GM19035 (cell line): ENCODE data around the gene DRAP1.
A peak's percentile ranks its signal among the peaks of the same experiment; 100 is the strongest.

Source experiments
- ATAC-seq: cut with Tn5 transposase; IDR thresholded peaks from one replicate; pipeline ENCODE4 v1.9.1; 2021; ENCODE audit not compliant: unreplicated experiment

The DRAP1 gene

DNA sequence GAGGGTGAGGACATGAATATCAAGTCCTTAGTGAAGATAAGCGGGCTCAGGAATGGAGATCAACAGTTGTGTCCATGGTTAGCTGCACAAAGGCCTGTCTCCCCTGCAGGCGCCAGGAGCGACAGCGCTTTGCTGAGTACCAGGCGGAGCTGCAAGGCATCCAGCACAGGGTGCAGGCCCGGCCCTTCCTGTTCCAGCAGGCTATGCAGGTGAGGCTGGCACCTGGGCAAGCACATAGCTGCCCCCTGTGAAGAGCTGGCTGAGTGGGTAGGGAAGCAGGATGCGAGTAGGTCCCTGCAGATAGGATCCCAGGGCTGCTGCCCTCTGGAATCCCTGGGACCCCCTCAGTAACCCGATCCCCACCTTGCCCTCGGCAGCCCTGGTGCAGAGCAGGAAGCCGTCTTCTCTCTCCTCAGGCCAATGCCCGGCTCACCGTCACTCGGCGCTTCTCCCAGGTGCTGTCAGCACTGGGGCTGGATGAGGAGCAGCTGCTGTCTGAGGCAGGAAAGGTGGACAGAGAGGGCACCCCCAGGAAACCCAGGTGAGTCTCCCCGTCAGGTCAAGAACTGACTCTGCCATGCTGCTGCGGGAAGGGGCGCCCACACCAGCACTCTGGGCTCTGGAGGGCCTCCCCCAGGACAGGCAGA lies 39.7 kb downstream of the DRAP1 start:
- no peak for ATAC-seq

DNA sequence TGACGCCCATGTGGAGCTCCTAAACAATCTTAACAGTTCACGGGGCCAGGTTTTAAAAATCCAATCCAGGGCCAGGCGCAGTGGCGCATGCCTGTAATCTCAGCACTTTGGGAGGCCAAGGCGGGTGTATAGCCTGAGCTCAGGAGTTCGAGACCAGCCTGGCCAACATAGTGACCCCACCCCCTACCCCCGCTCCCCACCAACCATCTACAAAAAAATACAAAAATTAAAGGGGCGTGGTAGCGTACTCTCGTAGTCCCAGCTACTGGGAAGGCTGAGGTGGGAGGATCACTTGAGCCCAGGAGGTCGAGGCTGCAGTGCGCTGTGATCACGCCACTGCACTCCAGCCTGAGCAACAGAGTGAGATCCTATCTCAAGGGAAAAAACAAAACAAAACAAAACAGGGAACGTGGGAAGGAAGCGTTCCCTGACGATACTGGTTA lies 41.6 kb downstream of the DRAP1 start:
- ATAC-seq: no peak

DNA sequence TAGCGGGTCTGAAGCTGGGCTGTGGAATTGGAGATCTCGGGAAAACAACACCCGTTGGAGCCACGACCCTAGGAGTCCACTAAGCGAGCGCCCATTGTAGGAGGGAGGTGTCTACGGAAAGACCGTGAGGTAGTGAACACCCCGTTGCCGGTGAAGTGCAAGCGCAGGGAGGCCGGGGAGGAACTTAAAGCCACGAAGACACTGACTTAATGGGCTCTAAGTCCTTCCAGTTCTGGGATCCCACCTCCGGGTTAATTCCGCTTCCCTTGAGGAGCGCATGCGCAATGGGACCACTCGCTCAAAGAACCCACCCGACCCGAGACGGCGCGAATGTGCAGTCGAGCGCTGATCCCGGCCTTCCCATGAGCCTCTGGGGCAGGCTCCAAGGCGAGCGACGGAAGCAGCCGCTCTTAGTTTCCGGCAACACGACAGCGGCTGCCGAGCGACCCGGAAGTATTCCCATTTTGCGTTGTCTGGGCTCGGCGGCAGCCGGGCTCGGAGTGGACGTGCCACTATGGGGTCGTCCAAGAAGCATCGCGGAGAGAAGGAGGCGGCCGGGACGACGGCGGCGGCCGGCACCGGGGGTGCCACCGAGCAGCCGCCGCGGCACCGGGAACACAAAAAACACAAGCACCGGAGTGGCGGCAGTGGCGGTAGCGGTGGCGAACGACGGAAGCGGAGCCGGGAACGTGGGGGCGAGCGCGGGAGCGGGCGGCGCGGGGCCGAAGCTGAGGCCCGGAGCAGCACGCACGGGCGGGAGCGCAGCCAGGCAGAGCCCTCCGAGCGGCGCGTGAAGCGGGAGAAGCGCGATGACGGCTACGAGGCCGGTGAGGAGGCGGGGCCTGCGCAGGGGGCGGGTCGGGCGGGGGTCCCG lies 42.3 kb downstream of the DRAP1 start, which contains the start of gene SART1:
SART1 (plus strand) TSS at position 468 of the 874 bp plus-strand sequence; CDS start at position 515, 47 bp downstream.
- ATAC-seq: peak; percentile 90

DNA sequence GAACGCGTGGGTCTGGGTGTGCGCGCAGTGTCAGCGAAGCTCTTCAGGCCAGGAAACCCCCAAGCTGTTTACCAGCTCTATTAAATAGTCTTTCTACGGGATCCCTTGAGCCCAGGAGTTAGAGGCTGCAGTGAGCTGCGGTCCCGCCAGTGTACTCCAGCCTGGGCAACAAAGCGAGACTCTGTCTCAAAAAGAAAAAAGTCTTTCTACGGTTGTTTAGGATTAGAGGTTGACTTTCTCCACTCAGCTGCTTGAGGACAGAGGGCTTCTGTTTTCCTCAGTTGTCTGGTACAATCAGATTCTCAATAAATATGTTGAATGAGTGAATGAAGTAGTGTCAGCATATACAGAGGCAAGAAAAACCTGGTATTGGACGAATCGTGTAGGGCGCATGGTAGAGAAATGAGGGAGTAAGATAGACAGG lies 42.9 kb downstream of the DRAP1 start:
- no peak for ATAC-seq

DNA sequence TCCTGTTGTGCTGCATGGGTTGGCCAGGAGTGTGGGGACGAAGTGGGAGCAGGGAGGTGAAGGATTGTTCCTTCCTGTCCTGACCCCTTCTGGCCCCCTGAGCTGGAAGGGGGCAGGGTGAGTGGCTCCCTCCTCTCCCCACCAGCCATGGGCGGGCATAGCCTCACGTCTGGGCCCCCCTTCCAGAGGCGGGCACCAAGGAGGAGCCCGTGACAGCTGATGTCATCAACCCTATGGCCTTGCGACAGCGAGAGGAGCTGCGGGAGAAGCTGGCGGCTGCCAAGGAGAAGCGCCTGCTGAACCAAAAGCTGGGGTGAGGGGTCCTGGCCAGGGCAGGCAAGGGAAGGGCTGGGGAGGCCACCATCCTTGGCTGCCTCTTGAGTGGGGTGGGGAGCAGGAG lies 45.7 kb downstream of the DRAP1 start:
- no peak for ATAC-seq

DNA sequence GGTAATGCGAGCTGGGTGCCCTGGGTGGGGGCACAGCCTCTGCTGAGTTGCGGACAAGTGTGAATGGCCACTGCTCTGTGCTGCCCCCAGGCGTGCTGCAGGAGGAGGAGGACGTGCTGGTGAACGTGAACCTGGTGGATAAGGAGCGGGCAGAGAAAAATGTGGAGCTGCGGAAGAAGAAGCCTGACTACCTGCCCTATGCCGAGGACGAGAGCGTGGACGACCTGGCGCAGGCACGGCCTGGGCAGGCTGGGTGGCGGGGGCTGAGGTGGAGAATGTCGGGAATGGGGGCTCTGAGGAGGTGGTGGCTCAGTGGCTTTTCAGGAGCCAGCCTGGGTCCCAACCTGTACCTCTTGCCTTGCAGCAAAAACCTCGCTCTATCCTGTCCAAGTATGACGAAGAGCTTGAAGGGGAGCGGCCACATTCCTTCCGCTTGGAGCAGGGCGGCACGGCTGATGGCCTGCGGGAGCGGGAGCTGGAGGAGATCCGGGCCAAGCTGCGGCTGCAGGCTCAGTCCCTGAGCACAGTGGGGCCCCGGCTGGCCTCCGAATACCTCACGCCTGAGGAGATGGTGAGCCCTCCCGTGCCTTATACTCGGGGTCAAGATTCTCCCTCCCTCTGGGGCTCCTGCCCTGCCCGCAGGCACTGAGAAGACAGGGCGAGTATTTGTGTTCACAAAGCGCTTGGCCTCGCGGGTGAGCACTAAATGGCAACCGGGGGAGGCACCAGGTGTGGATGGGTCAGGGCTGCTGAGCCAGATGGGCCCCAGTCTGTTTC lies 46.9 kb downstream of the DRAP1 start:
- ATAC-seq: no peak

DNA sequence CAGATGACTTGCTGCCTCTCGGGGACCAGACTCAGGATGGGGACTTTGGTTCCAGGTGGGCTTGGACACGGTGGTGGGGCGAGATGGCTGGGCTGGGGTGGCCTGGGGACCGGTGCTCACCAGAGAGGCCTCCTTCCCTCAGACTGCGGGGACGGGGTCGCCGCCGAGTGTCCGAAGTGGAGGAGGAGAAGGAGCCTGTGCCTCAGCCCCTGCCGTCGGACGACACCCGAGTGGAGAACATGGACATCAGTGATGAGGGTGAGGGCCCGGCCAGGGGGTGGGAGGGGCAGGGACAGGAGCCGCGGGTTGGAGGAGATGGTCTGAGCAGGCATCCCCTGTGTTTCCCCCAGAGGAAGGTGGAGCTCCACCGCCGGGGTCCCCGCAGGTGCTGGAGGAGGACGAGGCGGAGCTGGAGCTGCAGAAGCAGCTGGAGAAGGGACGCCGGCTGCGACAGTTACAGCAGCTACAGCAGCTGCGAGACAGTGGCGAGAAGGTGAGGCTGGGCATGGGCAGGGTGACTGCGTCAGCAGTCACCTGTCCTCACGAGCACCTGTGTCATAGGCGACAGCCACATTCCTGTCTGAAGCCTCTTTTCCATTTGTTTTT lies 48.2 kb downstream of the DRAP1 start:
- ATAC-seq: no peak

DNA sequence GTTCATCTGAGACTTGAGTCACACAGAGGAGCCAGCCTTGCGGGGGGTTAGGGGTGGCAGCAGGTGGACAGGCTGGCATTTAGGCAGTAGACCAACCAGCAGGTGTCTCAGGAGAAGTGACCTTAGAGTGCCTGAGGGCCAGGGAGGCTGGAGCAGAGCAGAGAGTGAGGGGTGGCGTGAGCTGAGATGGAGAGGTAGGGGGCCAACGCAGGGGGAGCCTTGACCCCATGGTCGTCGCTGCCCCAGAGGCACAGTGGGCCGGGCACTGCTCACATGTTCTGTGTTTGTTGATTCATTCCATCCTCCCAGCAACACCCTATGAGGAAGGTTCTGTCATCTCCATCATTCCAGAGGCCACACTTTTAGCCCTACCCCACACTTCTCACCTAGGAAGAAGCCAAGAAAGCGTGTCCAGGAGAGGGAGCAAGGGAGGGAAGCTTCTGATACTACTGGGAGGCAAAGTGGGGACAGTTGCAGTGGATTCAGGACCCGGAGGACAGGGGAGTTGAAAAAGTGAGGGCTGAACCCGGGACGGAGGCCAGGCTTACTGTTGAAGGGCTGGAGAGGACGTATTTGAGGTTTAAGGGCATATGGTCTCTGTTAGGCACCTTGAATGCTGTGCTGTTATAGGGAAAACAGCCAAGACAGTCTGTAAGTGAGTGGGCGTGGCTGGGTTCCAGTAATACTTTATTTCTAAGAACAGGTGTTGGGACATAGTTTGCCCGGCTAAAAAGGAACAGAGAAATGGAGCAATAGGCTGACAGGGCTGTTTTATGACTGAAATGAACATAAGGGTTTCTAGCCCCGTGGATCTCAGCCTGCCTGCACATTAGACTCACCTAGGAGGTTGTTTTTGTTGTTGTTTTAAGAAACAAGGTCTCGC lies 49.6 kb downstream of the DRAP1 start:
- no peak for ATAC-seq
